GM12878 (cell line): ENCODE results near the gene CMSS1. TPM values are rescaled to one million over a fixed set of nuclear protein-coding genes. Genes with fewer than 3 reads are reported as not detected.

Experiments
- ATAC-seq: fragments of 200-7000 bp; cut with Tn5 transposase; 3 replicates; pipeline ENCODE4 v1.9.1; 2020; ENCODE audit warnings: mild to moderate bottlenecking, moderate library complexity
- BruUV-seq: library from RNA; stranded (reverse); fragments of 400-500 nt; replicated peaks from 2 replicates; lab custom pipeline; 2021; lab: Mats Ljungman, UMichigan
- CTCF ChIA-PET: fragments of 300-600 bp; sonication (Branson Sonifier 250); formaldehyde crosslinking; extraction: SDS; loops from one replicate; lab custom pipeline; 2021; ENCODE audit warnings: inconsistent platforms; lab: Yijun Ruan, JAX
- POLR2A ChIA-PET: fragments of 350-600 bp; formaldehyde crosslinking; extraction: SDS; loops from one replicate; lab custom pipeline; 2021; ENCODE audit warnings: inconsistent platforms; lab: Charles Lee
- RAD21 ChIA-PET: fragments of 300-600 bp; sonication (Branson Sonifier 250); formaldehyde crosslinking; loops from one replicate; lab custom pipeline; 2023; ENCODE audit warnings: antibody characterized with exemption; ENCODE audit not compliant: unreplicated experiment; lab: Charles Lee
- SMC1A ChIA-PET: fragments of 300-600 bp; sonication (Branson Sonifier 250); formaldehyde crosslinking; loops from one replicate; lab custom pipeline; 2023; ENCODE audit not compliant: unreplicated experiment, uncharacterized antibody; lab: Charles Lee
- DNase-seq: peaks from one replicate; pipeline ENCODE4 v3.0.0-alpha.2; 2011; ENCODE audit warnings: low read depth, low spot score
- FAIRE-seq: peaks from 3 replicates; lab custom pipeline; 2011; peaks lifted over from hg19 to GRCh38; lab: Jason Lieb, UNC
- H2AFZ ChIP-seq: 2 replicates; pipeline ENCODE4 v1.6.0; 2011; ENCODE audit warnings: low read depth, low read length, control low read depth; ENCODE audit not compliant: control insufficient read depth
- H3K27ac ChIP-seq: 2 replicates; pipeline ENCODE4 v1.5.1; 2011; ENCODE audit warnings: control low read depth; ENCODE audit not compliant: control insufficient read depth, insufficient read depth
- H3K27me3 ChIP-seq, 2 experiments: replicated peaks in 1 of 2; 2 replicates each; pipeline versions ENCODE4 v1.6.0 to v1.6.1; 2011; ENCODE audit warnings: low read length in 1 of 2; ENCODE audit not compliant: control insufficient read depth in 2 of 2, insufficient read depth in 2 of 2
- H3K36me3 ChIP-seq, 2 experiments: 2 replicates each; pipeline ENCODE4 v1.5.1; 2011; ENCODE audit warnings: low read length in 1 of 2; ENCODE audit not compliant: control insufficient read depth in 2 of 2, insufficient read depth in 2 of 2
- H3K4me1 ChIP-seq: 2 replicates; pipeline ENCODE4 v1.6.1; 2011; ENCODE audit warnings: mild to moderate bottlenecking, low read length, moderate library complexity, mixed read lengths; ENCODE audit not compliant: control insufficient read depth, insufficient read depth
- H3K4me2 ChIP-seq: 2 replicates; pipeline ENCODE4 v1.6.0; 2011; ENCODE audit warnings: control low read depth; ENCODE audit not compliant: control insufficient read depth, insufficient read depth
- H3K4me3 ChIP-seq: fragments of 200-600 bp; sonication (generic); 2 replicates; pipeline ENCODE4 v1.5.1; 2016
- H3K79me2 ChIP-seq: 2 replicates; pipeline ENCODE4 v1.6.0; 2011; ENCODE audit warnings: low read length; ENCODE audit not compliant: control insufficient read depth, insufficient read depth
- H3K9ac ChIP-seq: 2 replicates; pipeline ENCODE4 v1.8.0; 2011; ENCODE audit warnings: low read length, control low read depth, mixed read lengths; ENCODE audit not compliant: control insufficient read depth, insufficient read depth
- H3K9me3 ChIP-seq: replicated peaks from 3 replicates; pipeline ENCODE4 v1.5.1; 2011; ENCODE audit warnings: mild to moderate bottlenecking, low read length; ENCODE audit not compliant: control insufficient read depth, insufficient read depth
- H4K20me1 ChIP-seq: 2 replicates; pipeline ENCODE4 v1.6.0; 2011; ENCODE audit not compliant: control insufficient read depth, insufficient read depth
- CHD4 ChIP-seq: fragments of 200-600 bp; sonication (generic); IDR thresholded peaks from 2 replicates; pipeline ENCODE4 v1.6.1; 2016; ENCODE audit warnings: mild to moderate bottlenecking
- KDM1A ChIP-seq: fragments of 200-600 bp; sonication (generic); IDR thresholded peaks from 2 replicates; pipeline ENCODE4 v1.6.1; 2016; ENCODE audit warnings: borderline replicate concordance
- KLF5 ChIP-seq: fragments of 450-650 bp; IDR thresholded peaks from 2 replicates; pipeline ENCODE4 v1.6.1; 2014; ENCODE audit warnings: mild to moderate bottlenecking; ENCODE audit not compliant: partially characterized antibody
- NFXL1 ChIP-seq: fragments of 450-650 bp; IDR thresholded peaks from 2 replicates; pipeline ENCODE4 v1.6.1; 2017; ENCODE audit warnings: antibody characterized with exemption, mild to moderate bottlenecking, borderline replicate concordance
- RBBP5 ChIP-seq: fragments of 200-600 bp; sonication (generic); conservative IDR thresholded peaks from 2 replicates; pipeline ENCODE4 v1.6.1; 2016
- SMC3 ChIP-seq: IDR thresholded peaks from 2 replicates; pipeline ENCODE4 v1.6.1; 2011; ENCODE audit warnings: low read length, improper control_type of control experiment, borderline replicate concordance
- SUZ12 ChIP-seq: fragments of 200-600 bp; sonication (generic); IDR thresholded peaks from one replicate; pipeline ENCODE4 v1.6.1; 2018; ENCODE audit warnings: antibody characterized with exemption, mild to moderate bottlenecking; ENCODE audit not compliant: unreplicated experiment
- WRNIP1 ChIP-seq: IDR thresholded peaks from 2 replicates; pipeline ENCODE4 v1.6.1; 2011; ENCODE audit warnings: low read depth, low read length, improper control_type of control experiment, borderline replicate concordance
- WGBS: methylation state at CpG from one replicate; pipeline ENCODE4 v1.1.6; 2016; ENCODE audit warnings: low lambda C conversion rate; ENCODE audit not compliant: insufficient replicate concordance, insufficient coverage; ENCODE audit errors: missing lambda C conversion rate; 5-methylcytosine and 5-hydroxymethylcytosine counted together
- in situ Hi-C: fragments of 300-500 bp; cut with MboI; formaldehyde crosslinking; loops from 9 replicates; pipeline ENCODE4 v1.14.3; 2018; ENCODE audit warnings: mixed read lengths
- intact Hi-C: fragments of 100-400 bp; cut with micrococcal nuclease; formaldehyde crosslinking; loops from one replicate; pipeline ENCODE4 v1.14.2; 2022; ENCODE audit not compliant: unreplicated experiment
- polyA plus RNA-seq, 11 experiments: library from polyadenylated mRNA; depleted of rRNA in 4 of 11; unstranded in 6 of 11; stranded (reverse) in 5 of 11; fragments of >200 nt; fragmentation: Nextera tagmentation in 4 of 11; fragmentation: Illumina TruSeq in 1 of 11; extraction: Ambion mirVana in 4 of 11; extraction: Trizol in 1 of 11; gene quantifications; 1 replicate in 1 of 11; 2 replicates in 10 of 11; pipeline versions ENCODE4 v1.2.1 to v1.2.3, GENCODE V29; 2011 to 2016; ENCODE audit warnings: inconsistent platforms in 2 of 11, missing spikeins in 2 of 11, low read depth in 1 of 11
- total RNA-seq, 4 experiments: library from RNA; depleted of rRNA in 3 of 4; stranded (reverse); fragments of >200 nt in 3 of 4; fragmentation: Illumina TruSeq in 1 of 4; extraction: Trizol in 1 of 4; gene quantifications; 2 replicates each; pipeline versions ENCODE4 v1.2.1 to v1.2.3, GENCODE V29; 2013 to 2021

Gene CMSS1
- total and polyA plus RNA-seq, 10 of the 15 experiments (the other 5 are each of a cell fraction or from before 2014, with no cell fraction given): 31.0 to 118 (median 70.1) TPM

DNA sequence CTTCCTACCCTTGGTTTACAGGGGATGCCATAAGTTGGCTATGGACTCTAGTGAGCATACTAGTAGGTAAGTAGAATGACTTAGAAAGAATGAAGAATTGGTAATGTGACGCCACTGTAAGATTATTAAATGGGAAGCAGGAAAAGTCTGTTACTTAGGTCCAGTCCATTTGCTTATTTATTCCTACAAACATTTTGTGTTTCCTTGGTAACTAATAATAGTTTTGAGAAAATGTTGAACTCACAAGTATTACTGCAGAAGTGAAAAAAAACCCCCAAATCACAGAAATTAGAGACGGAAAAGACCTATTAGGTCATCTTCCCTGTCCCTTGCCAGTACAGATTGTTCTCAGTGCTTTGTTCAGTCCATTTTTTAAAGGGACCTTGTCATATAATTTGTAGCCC lies 63.5 kb downstream of the CMSS1 start:
- H3K79me2 ChIP-seq: no peaks in the 10 kb centered on the region; the same call in 1 of the 2 replicates
- BruUV-seq: no TSS peak
- ChIA-PET RAD21 (no interaction called here), SMC1A (interaction anchor here (0.6 to 1.9 kb wide), 2 partner anchors 10 to 49 kb away, joined by 3 to 5 read pairs; no protein-coding TSS in a partner anchor), CTCF (no interaction called here), POLR2A (interaction anchor here (0.6 to 0.7 kb wide), 2 partner anchors 69 to 223 kb away, joined by 4 read pairs; no protein-coding TSS in a partner anchor)
- TF ChIP-seq WRNIP1: no peak
- no peak for TF ChIP-seq KLF5
- no peak overlapping the region for H3K9ac ChIP-seq
- WGBS: 97% methylated on average over 2 of the region's 2 CpGs
- no peaks in the 10 kb centered on the region for H3K36me3 ChIP-seq
- FAIRE-seq (no peak), ATAC-seq (0 out of 3 replicates have a peak, but pooled peaks have one; percentile 19), DNase-seq (no peak)
- in situ Hi-C loops: no loop called here
- H3K4me1 ChIP-seq: no peaks in the 10 kb centered on the region; the same call in 1 of the 2 replicates
- intact Hi-C loops: no loop called here
- no peak overlapping the region for H3K4me2 ChIP-seq
- no peak overlapping the region for H3K27ac ChIP-seq
- no peaks in the 10 kb centered on the region for H3K27me3 ChIP-seq
- no peaks in the 10 kb centered on the region for H4K20me1 ChIP-seq
- H2AFZ ChIP-seq: no peak overlapping the region
- H3K9me3 ChIP-seq: no peaks in the 10 kb centered on the region
- H3K4me3 ChIP-seq: no peak overlapping the region

DNA sequence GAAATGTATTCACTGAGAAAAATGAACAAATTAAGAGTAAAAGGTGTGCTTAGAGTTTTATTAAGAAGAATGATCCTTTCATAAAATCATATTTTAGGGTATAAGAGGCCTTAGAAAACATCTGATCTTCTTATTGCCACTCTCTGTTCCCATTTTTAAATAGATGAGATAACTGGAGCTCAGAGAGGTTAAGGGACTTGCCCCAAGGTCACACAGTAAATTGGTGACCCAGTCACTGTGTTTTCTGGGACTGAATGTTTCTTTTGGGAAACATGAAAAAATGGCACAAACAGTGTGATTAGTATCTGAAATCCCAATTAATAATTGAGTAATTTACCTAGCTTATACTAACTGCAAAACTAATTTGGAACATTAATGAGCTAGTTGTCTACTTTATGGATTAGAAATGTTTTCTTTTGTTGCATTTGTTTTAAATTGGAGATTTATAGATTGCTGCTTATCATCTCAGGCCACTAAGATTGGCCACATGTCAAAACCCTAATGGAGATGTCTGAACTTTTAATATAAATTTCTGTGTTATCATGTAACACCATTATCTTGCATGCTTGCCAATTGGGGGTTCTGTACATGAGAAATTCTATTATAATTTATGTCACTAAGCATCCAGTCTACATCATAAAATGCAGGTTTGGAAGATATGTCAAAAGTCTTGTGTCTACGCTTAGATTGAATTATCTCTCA lies 64.9 kb downstream of the CMSS1 start:
- no peak for ATAC-seq
- TF ChIP-seq NFXL1 (no peak), SMC3 (no peak), SUZ12 (no peak), KDM1A (0 out of 2 replicates have a peak, but pooled peaks have one; percentile 57), RBBP5 (no peak), CHD4 (no peak)
- Histone ChIP-seq H3K9me3 (no peaks in the 10 kb centered on the region), H3K36me3 (no peaks in the 10 kb centered on the region), H3K27me3 (no peaks in the 10 kb centered on the region), H3K4me3 (no peak overlapping the region), H3K4me1 (no peaks in the 10 kb centered on the region; the same call in 1 of the 2 replicates), H3K4me2 (no peak overlapping the region), H3K79me2 (no peaks in the 10 kb centered on the region), H3K9ac (no peak overlapping the region), H4K20me1 (no peaks in the 10 kb centered on the region), H3K27ac (no peak overlapping the region), H2AFZ (no peak overlapping the region)
- FAIRE-seq: no peak
- CTCF ChIA-PET: interaction anchor here (1.0 kb wide), 1 partner anchor 12 kb away, joined by 4 read pairs; no protein-coding TSS in a partner anchor
- POLR2A ChIA-PET: interaction anchor here (0.5 kb wide), 1 partner anchor 1802 kb away, joined by 4 read pairs; no protein-coding TSS in a partner anchor
- intact Hi-C loops: no loop called here
- WGBS: 100% methylated on average over 1 of the region's 1 CpG
- in situ Hi-C loops: no loop called here
- RAD21 ChIA-PET: no interaction called here
- SMC1A ChIA-PET: interaction anchor here (1.2 to 2.7 kb wide), 4 partner anchors 12 to 36 kb away, joined by 4 to 15 read pairs (median 6); no protein-coding TSS in a partner anchor
- no TSS peak for BruUV-seq
- no peak for DNase-seq
